HepG2 (cell line): ENCODE data around the gene GNAS. TPM values are rescaled to one million over a fixed set of nuclear protein-coding genes. Genes with fewer than 3 reads are reported as not detected.

ENCODE experiments used
- ATAC-seq: fragments of 200-7000 bp; cut with Tn5 transposase; 3 replicates; pipeline ENCODE4 v1.9.1; 2020; ENCODE audit warnings: mild to moderate bottlenecking, moderate library complexity
- BruUV-seq: library from RNA; stranded (reverse); fragments of 400-500 nt; replicated peaks from 2 replicates; lab custom pipeline; 2021; lab: Mats Ljungman, UMichigan
- CTCF ChIA-PET: fragments of 300-600 bp; formaldehyde crosslinking; extraction: SDS; loops from one replicate; lab custom pipeline; 2021; ENCODE audit warnings: low total read pairs, inconsistent platforms, low intra/inter-chr PET ratio; lab: Yijun Ruan, JAX
- POLR2A ChIA-PET: fragments of 350-600 bp; sonication (Branson Sonifier 250); formaldehyde crosslinking; loops from one replicate; lab custom pipeline; 2020; ENCODE audit warnings: antibody characterized with exemption, inconsistent platforms; lab: Yijun Ruan, JAX
- DNase-seq: peaks from one replicate; pipeline ENCODE4 v3.0.0-alpha.2; 2015; ENCODE audit warnings: low spot score
- FAIRE-seq: peaks from 3 replicates; lab custom pipeline; 2011; peaks lifted over from hg19 to GRCh38; lab: Jason Lieb, UNC
- H2AFZ ChIP-seq: one replicate; pipeline ENCODE4 v1.6.1; 2011; ENCODE audit warnings: low read length, inconsistent platforms
- H3K27ac ChIP-seq: fragments of 300-600 bp; 3 replicates; pipeline ENCODE4 v1.8.0; 2011; ENCODE audit warnings: mixed run types, mild to moderate bottlenecking, mixed read lengths, low read length, inconsistent platforms; ENCODE audit not compliant: insufficient read depth; ENCODE audit errors: extremely low read length
- H3K27me3 ChIP-seq, 2 experiments: fragments of 200-600 bp in 1 of 2; 2 replicates in 1 of 2; 3 replicates in 1 of 2; pipeline versions ENCODE4 v1.6.0 to v1.8.0; 2011; ENCODE audit warnings: low read length in 2 of 2, mild to moderate bottlenecking in 2 of 2, moderate library complexity in 2 of 2, inconsistent platforms in 1 of 2; ENCODE audit not compliant: insufficient read depth in 2 of 2, control insufficient read depth in 1 of 2
- H3K36me3 ChIP-seq, 2 experiments: fragments of 200-600 bp in 1 of 2; replicated peaks in 1 of 2; 2 replicates in 1 of 2; 3 replicates in 1 of 2; pipeline versions ENCODE4 v1.5.1 to v1.8.0; 2011; ENCODE audit warnings: low read length in 2 of 2, inconsistent platforms in 1 of 2; ENCODE audit not compliant: insufficient read depth in 2 of 2, control insufficient read depth in 1 of 2
- H3K4me1 ChIP-seq: 2 replicates; pipeline ENCODE4 v1.5.1; 2012; ENCODE audit warnings: low read length, inconsistent platforms; ENCODE audit not compliant: insufficient read depth
- H3K4me2 ChIP-seq: 2 replicates; pipeline ENCODE4 v1.6.0; 2011; ENCODE audit warnings: low read depth, low read length, inconsistent platforms
- H3K4me3 ChIP-seq, 3 experiments: fragments of 200-600 bp in 1 of 3; sonication (generic), shearing (Covaris generic) in 1 of 3; replicated peaks in 1 of 3; 2 replicates each; pipeline ENCODE4 v1.5.1; 2011 to 2016; ENCODE audit warnings: low read length in 3 of 3, inconsistent platforms in 2 of 3, low read depth in 2 of 3, mild to moderate bottlenecking in 2 of 3, control low read depth in 1 of 3, mixed read lengths in 1 of 3; ENCODE audit not compliant: insufficient read depth in 1 of 3
- H3K79me2 ChIP-seq: one replicate; pipeline ENCODE4 v1.6.1; 2011; ENCODE audit warnings: low read length, inconsistent platforms; ENCODE audit not compliant: insufficient read depth
- H3K9ac ChIP-seq: 2 replicates; pipeline ENCODE4 v1.6.0; 2011; ENCODE audit warnings: mild to moderate bottlenecking, low read depth, low read length, inconsistent platforms; ENCODE audit not compliant: insufficient read depth
- H3K9me3 ChIP-seq: 2 replicates; pipeline ENCODE4 v1.5.1; 2012; ENCODE audit warnings: mild to moderate bottlenecking, low read length
- H4K20me1 ChIP-seq: 2 replicates; pipeline ENCODE4 v1.6.0; 2011; ENCODE audit warnings: inconsistent platforms, mild to moderate bottlenecking, low read length, moderate library complexity; ENCODE audit not compliant: insufficient read depth
- AKNA ChIP-seq: sonication (generic); formaldehyde crosslinking; IDR thresholded peaks from 2 replicates; pipeline ENCODE4 v1.4.0; 2020; ENCODE audit warnings: missing genetic modification reagents, borderline replicate concordance
- CAMTA2 ChIP-seq: sonication (generic); formaldehyde crosslinking; IDR thresholded peaks from 2 replicates; pipeline ENCODE4 v1.4.0; 2020; ENCODE audit warnings: mild to moderate bottlenecking, missing genetic modification reagents, borderline replicate concordance
- HBP1 ChIP-seq: IDR thresholded peaks from 2 replicates; pipeline ENCODE4 v1.6.1; 2016; ENCODE audit warnings: low read depth, control low read depth
- HDAC2 ChIP-seq: sonication (generic); formaldehyde crosslinking; IDR thresholded peaks from 2 replicates; pipeline ENCODE4 v1.4.0; 2020; ENCODE audit warnings: missing genetic modification reagents
- MXD4 ChIP-seq: IDR thresholded peaks from 2 replicates; pipeline ENCODE4 v1.6.1; 2016; ENCODE audit warnings: mild to moderate bottlenecking, missing biosample characterization, missing genetic modification reagents
- NFKB2 ChIP-seq: sonication (generic); formaldehyde crosslinking; IDR thresholded peaks from 2 replicates; pipeline ENCODE4 v1.4.0; 2020; ENCODE audit warnings: missing genetic modification reagents, borderline replicate concordance
- SMAD9 ChIP-seq: sonication (generic); formaldehyde crosslinking; IDR thresholded peaks from 2 replicates; pipeline ENCODE4 v1.5.1; 2020; ENCODE audit warnings: mild to moderate bottlenecking, missing genetic modification reagents
- ZC3H4 ChIP-seq: sonication (generic); formaldehyde crosslinking; IDR thresholded peaks from 2 replicates; pipeline ENCODE4 v1.4.0; 2020; ENCODE audit warnings: missing genetic modification reagents, borderline replicate concordance
- ZFP41 ChIP-seq: sonication (generic); formaldehyde crosslinking; IDR thresholded peaks from 2 replicates; pipeline ENCODE4 v1.4.0; 2020; ENCODE audit warnings: mild to moderate bottlenecking, missing genetic modification reagents, borderline replicate concordance
- ZFP62 ChIP-seq: sonication (generic); formaldehyde crosslinking; IDR thresholded peaks from 2 replicates; pipeline ENCODE4 v1.4.0; 2020; ENCODE audit warnings: missing genetic modification reagents
- ZFX ChIP-seq: sonication (generic); formaldehyde crosslinking; IDR thresholded peaks from 2 replicates; pipeline ENCODE4 v1.4.0; 2020; ENCODE audit warnings: mild to moderate bottlenecking, low read depth, missing genetic modification reagents, moderate library complexity
- ZNF766 ChIP-seq: sonication (generic); formaldehyde crosslinking; IDR thresholded peaks from 2 replicates; pipeline ENCODE4 v1.5.0; 2020; ENCODE audit warnings: missing genetic modification reagents, borderline replicate concordance
- ZNF776 ChIP-seq: sonication (generic); formaldehyde crosslinking; IDR thresholded peaks from 2 replicates; pipeline ENCODE4 v1.4.0; 2020; ENCODE audit warnings: mild to moderate bottlenecking, missing genetic modification reagents
- WGBS: methylation state at CpG from one replicate; pipeline ENCODE4 v1.1.6; 2017; ENCODE audit warnings: low lambda C conversion rate; 5-methylcytosine and 5-hydroxymethylcytosine counted together
- in situ Hi-C: cut with HindIII; loops from 2 replicates; pipeline ENCODE4 v1.10.0; 2017; ENCODE audit warnings: low pct_unique_long_range_greater_than_20kb; ENCODE audit not compliant: extremely low pct_ligation_motif_present
- intact Hi-C: fragments of 100-400 bp; cut with micrococcal nuclease; formaldehyde crosslinking; loops from one replicate; pipeline ENCODE4 v1.10.0; 2022; ENCODE audit not compliant: unreplicated experiment
- polyA plus RNA-seq, 8 experiments: library from polyadenylated mRNA; depleted of rRNA in 3 of 8; stranded (reverse) in 7 of 8; unstranded in 1 of 8; fragments of >200 nt; fragmentation: Illumina TruSeq in 4 of 8; extraction: Trizol in 4 of 8; gene quantifications; 2 replicates each; pipeline versions ENCODE4 v1.2.1 to v1.2.3, GENCODE V29; 2011 to 2016; ENCODE audit warnings: low read depth in 4 of 8, missing spikeins in 1 of 8, mixed read lengths in 1 of 8; ENCODE audit not compliant: insufficient read depth in 1 of 8
- total RNA-seq, 5 experiments: library from RNA; depleted of rRNA; stranded (reverse); fragments of >200 nt; fragmentation: Illumina TruSeq; extraction: Trizol; gene quantifications; 2 replicates each; pipeline ENCODE4 v1.2.3, GENCODE V29; 2016; ENCODE audit warnings: low read depth in 1 of 5
- TF ChIP-seq, protein P1 (sequence below): IDR thresholded peaks from 2 replicates; pipeline ENCODE4 v1.6.1; 2016; ENCODE audit warnings: missing compliant biosample characterization, missing genetic modification reagents, borderline replicate concordance

Gene GNAS
- total and polyA plus RNA-seq, 2 of the 13 experiments (the other 11 are each of a cell fraction or from before 2014, with no cell fraction given), result 407 to 1,008 TPM

GRCh38 chr20:58880441-58880840 is 27.9 kb downstream of the GNAS start (continued):
- no peak for TF ChIP-seq CAMTA2 (CRISPR knock-in tag)

DNA sequence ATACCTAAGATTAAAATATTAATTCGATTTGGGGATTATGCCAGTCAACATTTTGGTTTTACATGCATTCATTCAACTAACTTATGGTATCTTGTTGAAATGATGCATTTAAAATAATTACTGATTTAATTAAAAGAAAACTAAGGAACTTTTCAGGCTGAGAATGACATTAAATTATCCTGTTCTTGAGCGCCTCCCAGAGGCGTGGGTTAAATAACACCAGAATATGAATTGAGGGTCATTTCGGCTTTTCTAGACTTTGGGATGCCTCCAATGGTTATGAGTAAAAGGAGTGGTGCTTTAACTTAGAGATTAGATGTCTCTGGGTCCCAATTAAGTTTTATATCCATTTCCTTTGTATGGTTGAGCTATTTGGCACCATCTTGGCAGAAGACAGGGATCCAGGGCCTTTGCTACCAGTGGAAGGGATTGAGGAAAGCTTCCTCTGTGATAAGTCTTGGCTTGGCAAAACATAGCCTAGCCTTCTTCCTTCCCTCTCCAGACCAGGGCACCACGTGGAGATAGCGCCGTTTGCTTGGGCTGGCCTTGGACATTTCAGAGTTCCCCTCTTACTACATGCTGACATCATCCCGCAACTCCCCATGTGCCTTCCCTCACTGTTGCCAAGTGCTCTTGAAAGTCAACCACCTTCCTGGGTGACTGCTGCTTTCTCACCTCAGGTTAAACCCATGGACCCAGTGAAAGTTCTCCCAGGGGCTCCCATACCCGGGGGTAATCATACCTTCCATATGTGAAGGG is 28.7 kb downstream of the GNAS start:
- Histone ChIP-seq H3K4me1 (peaks cover 22% of the 10 kb centered on the region), H3K27ac (no peak overlapping the region), H3K79me2 (no peaks in the 10 kb centered on the region), H3K4me2 (no peak overlapping the region), H4K20me1 (no peaks in the 10 kb centered on the region), H3K27me3 (peaks cover 0 to 35% of the 10 kb centered on the region in 2 experiments; a peak in 2 of 5 replicates), H3K4me3 (no peak overlapping the region), H3K9ac (no peak overlapping the region), H2AFZ (no peak overlapping the region), H3K36me3 (no peaks in the 10 kb centered on the region), H3K9me3 (peaks cover 7% of the 10 kb centered on the region; the same call in 1 of the 2 replicates)
- ChIA-PET POLR2A (no interaction called here), CTCF (interaction anchor here (1.2 kb wide), 1 partner anchor 11 kb away, joined by 3 read pairs; no protein-coding TSS in a partner anchor)
- in situ Hi-C loops (no loop called here), intact Hi-C loops (no loop called here)
- no peak for FAIRE-seq
- ATAC-seq, result no peak
- 46% methylated on average over 9 of the region's 9 CpGs for whole genome bisulfite sequencing
- BruUV-seq, result no TSS peak
- no peak for DNase-seq
- TF ChIP-seq ZNF766 (CRISPR knock-in tag) (no peak), ZC3H4 (CRISPR knock-in tag) (no peak), HBP1 (CRISPR knock-in tag) (no peak), HDAC2 (CRISPR knock-in tag) (no peak), ZFP41 (no peak), AKNA (CRISPR knock-in tag) (no peak), SMAD9 (no peak), NFKB2 (CRISPR knock-in tag) (no peak), MXD4 (no peak), ZFP62 (CRISPR knock-in tag) (no peak), ZNF776 (no peak), ZFX (no peak)
- TF ChIP-seq, protein P1, sequence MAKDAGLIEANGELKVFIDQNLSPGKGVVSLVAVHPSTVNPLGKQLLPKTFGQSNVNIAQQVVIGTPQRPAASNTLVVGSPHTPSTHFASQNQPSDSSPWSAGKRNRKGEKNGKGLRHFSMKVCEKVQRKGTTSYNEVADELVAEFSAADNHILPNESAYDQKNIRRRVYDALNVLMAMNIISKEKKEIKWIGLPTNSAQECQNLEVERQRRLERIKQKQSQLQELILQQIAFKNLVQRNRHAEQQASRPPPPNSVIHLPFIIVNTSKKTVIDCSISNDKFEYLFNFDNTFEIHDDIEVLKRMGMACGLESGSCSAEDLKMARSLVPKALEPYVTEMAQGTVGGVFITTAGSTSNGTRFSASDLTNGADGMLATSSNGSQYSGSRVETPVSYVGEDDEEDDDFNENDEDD (CRISPR knock-in tag), result no peak
